Lower lobe of right lung (tissue), 2 donors: ENCODE data around the gene SMURF1. TPM values are rescaled to one million over a fixed set of nuclear protein-coding genes. Genes with fewer than 3 reads are reported as not detected.

Experiments
- ATAC-seq, 2 donors: fragments of 200-7000 bp; cut with Tn5 transposase; one replicate each; pipeline ENCODE4 v1.9.1; 2020 to 2022; ENCODE audit warnings: mild to moderate bottlenecking in 2 of 2, moderate library complexity in 2 of 2
- DNase-seq: peaks from one replicate; pipeline ENCODE4 v3.0.0-alpha.2; 2020
- H3K27ac ChIP-seq: fragments of 200-600 bp; one replicate; pipeline ENCODE4 v1.8.0; 2022
- H3K27me3 ChIP-seq: fragments of 200-600 bp; one replicate; pipeline ENCODE4 v1.8.0; 2022; ENCODE audit warnings: low read depth
- H3K36me3 ChIP-seq: fragments of 200-600 bp; one replicate; pipeline ENCODE4 v1.8.0; 2022; ENCODE audit warnings: mild to moderate bottlenecking
- H3K4me1 ChIP-seq: fragments of 200-600 bp; one replicate; pipeline ENCODE4 v1.8.0; 2022
- H3K4me3 ChIP-seq: fragments of 200-600 bp; one replicate; pipeline ENCODE4 v1.8.0; 2022; ENCODE audit warnings: mild to moderate bottlenecking
- H3K9me3 ChIP-seq: fragments of 200-600 bp; one replicate; pipeline ENCODE4 v1.8.0; 2022
- intact Hi-C: fragments of 100-400 bp; cut with DNase I; formaldehyde crosslinking; loops from one replicate; pipeline ENCODE4 v1.11.0; 2022
- total RNA-seq: library from RNA; stranded (reverse); fragmentation: NEBNext Ultra II Directional; extraction: Animal tissue kit (Norgen Biotek cat#: 25700); gene quantifications from one replicate; pipeline ENCODE4 v1.2.1, GENCODE V29; 2021
- TF ChIP-seq, protein P1 (sequence below): fragments of 200-600 bp; IDR thresholded peaks from one replicate; pipeline ENCODE4 v1.8.0; 2022; ENCODE audit warnings: antibody characterized with exemption, mild to moderate bottlenecking
- donor health status: DM: no; HTN: yes; CAD: no; lungs with severe emphysema.

The SMURF1 gene
- total RNA-seq, 1 donor from 2014 or later = 32.0 TPM

GRCh38 chr7:99027241-99027640 is 116.7 kb downstream of the SMURF1 start:
- H3K4me3 ChIP-seq = no peak overlapping the region
- TF ChIP-seq, protein P1, sequence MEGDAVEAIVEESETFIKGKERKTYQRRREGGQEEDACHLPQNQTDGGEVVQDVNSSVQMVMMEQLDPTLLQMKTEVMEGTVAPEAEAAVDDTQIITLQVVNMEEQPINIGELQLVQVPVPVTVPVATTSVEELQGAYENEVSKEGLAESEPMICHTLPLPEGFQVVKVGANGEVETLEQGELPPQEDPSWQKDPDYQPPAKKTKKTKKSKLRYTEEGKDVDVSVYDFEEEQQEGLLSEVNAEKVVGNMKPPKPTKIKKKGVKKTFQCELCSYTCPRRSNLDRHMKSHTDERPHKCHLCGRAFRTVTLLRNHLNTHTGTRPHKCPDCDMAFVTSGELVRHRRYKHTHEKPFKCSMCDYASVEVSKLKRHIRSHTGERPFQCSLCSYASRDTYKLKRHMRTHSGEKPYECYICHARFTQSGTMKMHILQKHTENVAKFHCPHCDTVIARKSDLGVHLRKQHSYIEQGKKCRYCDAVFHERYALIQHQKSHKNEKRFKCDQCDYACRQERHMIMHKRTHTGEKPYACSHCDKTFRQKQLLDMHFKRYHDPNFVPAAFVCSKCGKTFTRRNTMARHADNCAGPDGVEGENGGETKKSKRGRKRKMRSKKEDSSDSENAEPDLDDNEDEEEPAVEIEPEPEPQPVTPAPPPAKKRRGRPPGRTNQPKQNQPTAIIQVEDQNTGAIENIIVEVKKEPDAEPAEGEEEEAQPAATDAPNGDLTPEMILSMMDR = no peak
- peaks cover 3% of the 10 kb centered on the region for H3K4me1 ChIP-seq
- intact Hi-C loops = no loop called here
- DNase-seq = no peak
- peaks cover 3% of the 10 kb centered on the region for H3K9me3 ChIP-seq
- H3K36me3 ChIP-seq = peaks cover 47% of the 10 kb centered on the region
- no peaks in the 10 kb centered on the region for H3K27me3 ChIP-seq
- no peak for ATAC-seq
- H3K27ac ChIP-seq = no peak overlapping the region

- no peaks in the 10 kb centered on the region for H3K9me3 ChIP-seq
- H3K4me1 ChIP-seq = peaks cover 11% of the 10 kb centered on the region
- no peaks in the 10 kb centered on the region for H3K27me3 ChIP-seq
- ATAC-seq (no peak), DNase-seq (no peak)
- no peak overlapping the region for H3K4me3 ChIP-seq
- H3K27ac ChIP-seq = no peak overlapping the region
- intact Hi-C loops = no loop called here
- peaks cover 27% of the 10 kb centered on the region for H3K36me3 ChIP-seq
- TF ChIP-seq, protein P1 = no peak
These were observed 119.8 kb downstream of the SMURF1 start for GRCh38 chr7:99024066-99024465.

- Histone ChIP-seq H3K9me3 (no peaks in the 10 kb centered on the region), H3K4me3 (no peak overlapping the region), H3K36me3 (peaks cover 11% of the 10 kb centered on the region), H3K27me3 (no peaks in the 10 kb centered on the region), H3K27ac (no peak overlapping the region), H3K4me1 (peaks cover 11% of the 10 kb centered on the region)
- DNase-seq (no peak), ATAC-seq (no peak)
- TF ChIP-seq, protein P1 = no peak
- intact Hi-C loops = no loop called here
These were observed 121.9 kb downstream of the SMURF1 start for GRCh38 chr7:99021941-99022560.

DNA sequence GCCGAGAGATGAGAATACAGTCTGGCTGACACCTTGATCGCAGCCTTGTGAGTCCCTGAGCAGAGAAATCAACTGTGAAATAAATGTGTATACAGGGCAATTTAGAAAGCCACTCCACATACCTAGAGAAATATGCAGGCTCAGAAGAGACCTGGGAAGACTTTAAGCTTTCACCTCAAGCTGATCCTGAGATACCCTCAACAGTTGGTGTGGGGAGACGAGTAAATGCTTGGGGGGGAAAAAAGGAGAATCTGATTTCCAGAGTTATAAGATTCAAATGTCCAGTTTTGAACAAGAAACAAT is 123.5 kb downstream of the SMURF1 start:
- intact Hi-C loops = no loop called here
- Histone ChIP-seq H3K27ac (no peak overlapping the region), H3K4me3 (no peak overlapping the region), H3K27me3 (no peaks in the 10 kb centered on the region), H3K4me1 (peaks cover 11% of the 10 kb centered on the region), H3K9me3 (no peaks in the 10 kb centered on the region), H3K36me3 (peaks cover 15% of the 10 kb centered on the region)
- TF ChIP-seq, protein P1 = no peak
- no peak for DNase-seq
- peak; percentile 15 to 60 for ATAC-seq

- Histone ChIP-seq H3K27me3 (no peaks in the 10 kb centered on the region), H3K4me1 (peaks cover 11% of the 10 kb centered on the region), H3K36me3 (peaks cover 21% of the 10 kb centered on the region), H3K9me3 (no peaks in the 10 kb centered on the region), H3K4me3 (no peak overlapping the region), H3K27ac (no peak overlapping the region)
- no peak for DNase-seq
- intact Hi-C loops = no loop called here
- TF ChIP-seq, protein P1 = no peak
- peak; percentile 67 to 69 for ATAC-seq
These were observed 124.1 kb downstream of the SMURF1 start for GRCh38 chr7:99019523-99020412.
